Rectal smooth muscle tissue (tissue), 1 donor: ENCODE measurements around the gene TIMM50.

Source experiments
- H3K27ac ChIP-seq: one replicate; pipeline ENCODE4 v1.7.0; 2013; ENCODE audit warnings: low read depth, low read length, inconsistent platforms
- H3K27me3 ChIP-seq: one replicate; pipeline ENCODE4 v1.7.0; 2013; ENCODE audit warnings: low read length; ENCODE audit not compliant: control insufficient read depth, insufficient read depth
- H3K36me3 ChIP-seq: one replicate; pipeline ENCODE4 v1.7.0; 2013; ENCODE audit warnings: low read length; ENCODE audit not compliant: control insufficient read depth, insufficient read depth
- H3K4me1 ChIP-seq: one replicate; pipeline ENCODE4 v1.7.0; 2013; ENCODE audit warnings: low read length; ENCODE audit not compliant: control insufficient read depth, insufficient read depth
- H3K4me3 ChIP-seq: one replicate; pipeline ENCODE4 v1.7.0; 2013; ENCODE audit warnings: low read length
- H3K9ac ChIP-seq: one replicate; pipeline ENCODE4 v1.7.0; 2013; ENCODE audit warnings: low read length

The TIMM50 gene

DNA sequence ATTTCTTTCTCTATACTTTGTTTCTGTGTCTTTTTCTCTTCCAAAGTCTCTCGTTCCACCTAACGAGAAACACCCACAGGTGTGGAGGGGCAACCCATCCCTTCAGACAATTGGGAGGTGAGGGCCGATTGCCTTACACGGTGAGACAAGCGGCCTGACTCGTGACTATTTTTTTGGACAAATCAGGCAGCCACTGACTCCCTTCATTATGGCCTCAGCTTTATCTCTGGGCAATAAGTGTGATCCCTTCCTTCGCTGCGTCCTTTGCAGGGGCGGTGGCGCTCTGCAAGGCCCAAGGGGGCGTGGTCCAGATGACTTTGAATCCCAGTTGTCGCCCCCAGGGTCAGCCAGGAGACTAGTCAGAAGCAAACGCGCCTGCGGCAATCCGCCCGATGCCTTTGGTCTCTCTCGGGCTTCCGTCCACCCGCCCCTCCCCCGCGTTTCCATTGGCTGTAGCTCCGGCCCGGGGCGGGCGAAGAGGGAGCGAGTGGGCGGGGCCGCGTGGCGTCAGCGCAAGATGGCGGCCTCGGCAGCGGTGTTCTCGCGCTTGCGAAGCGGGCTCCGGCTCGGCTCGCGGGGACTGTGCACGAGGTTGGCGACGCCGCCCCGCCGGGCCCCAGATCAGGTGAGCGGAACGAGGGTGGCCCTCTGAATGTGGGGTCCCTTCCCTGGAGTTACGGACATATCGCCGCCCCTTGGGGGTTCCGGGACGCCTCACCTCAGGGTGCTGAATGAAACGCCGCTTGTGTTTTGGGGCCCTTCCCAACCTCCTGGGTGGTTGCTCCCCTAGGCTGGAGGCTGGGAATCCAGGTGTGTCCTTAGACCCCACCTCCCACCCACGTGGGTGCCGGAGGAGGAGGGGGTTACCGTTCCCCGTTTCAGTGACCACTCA lies at the start of gene TIMM50:
TIMM50 (plus strand) TSS at position 502 of the 892 bp plus-strand sequence; CDS start at position 518, 16 bp downstream.
- Histone ChIP-seq H3K27me3 (no peaks in the 10 kb centered on the region), H3K4me1 (peaks cover 11% of the 10 kb centered on the region), H3K36me3 (peaks cover 10% of the 10 kb centered on the region), H3K4me3 (peak within 1 kb of the TSS; percentile 95), H3K9ac (peak within 1 kb of the TSS; percentile 76), H3K27ac (peak within 1 kb of the TSS; percentile 84)

- Histone ChIP-seq H3K4me3 (no peak overlapping the region), H3K36me3 (peaks cover 16% of the 10 kb centered on the region), H3K9ac (no peak overlapping the region), H3K27me3 (no peaks in the 10 kb centered on the region), H3K4me1 (peaks cover 27% of the 10 kb centered on the region), H3K27ac (no peak overlapping the region)
These were observed 48.0 kb upstream of the TIMM50 start for GRCh38 chr19:39432677-39433025.

DNA sequence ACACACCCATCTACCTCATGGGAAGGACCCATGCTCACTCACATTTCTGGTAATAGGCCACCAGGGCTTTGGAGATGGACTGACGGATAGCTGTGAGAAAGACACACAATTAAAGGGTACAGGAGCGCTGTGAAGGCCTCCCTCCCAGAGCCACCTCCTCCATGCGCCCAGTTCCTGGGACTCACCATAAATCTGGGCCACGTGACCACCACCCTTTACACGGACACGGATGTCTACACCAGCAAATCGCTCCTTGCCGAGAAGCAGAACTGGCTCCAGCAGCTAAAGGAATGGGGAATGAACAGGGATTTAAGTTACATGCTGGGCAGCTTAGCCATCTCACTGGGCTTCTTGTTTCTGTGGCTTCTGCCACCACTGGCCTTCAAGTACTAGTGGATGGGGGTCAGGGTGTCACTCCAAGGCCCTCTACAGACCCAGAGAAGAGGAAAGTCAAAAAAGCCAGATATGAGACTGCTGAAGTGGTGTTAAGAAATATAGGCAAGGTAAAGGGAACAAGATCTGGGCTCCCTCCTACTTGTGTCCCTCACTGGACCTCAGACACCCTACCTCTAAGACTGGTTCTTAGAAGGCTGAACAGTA lies 47.1 kb upstream of the TIMM50 start:
- Histone ChIP-seq H3K4me3 (no peak overlapping the region), H3K9ac (no peak overlapping the region)

GRCh38 chr19:39434123-39435076 lies 46.2 kb upstream of the TIMM50 start:
- H3K9ac ChIP-seq, result no peak overlapping the region
- no peak overlapping the region for H3K27ac ChIP-seq
- H3K4me3 ChIP-seq, result peak overlapping the region; percentile 95
- peaks cover 16% of the 10 kb centered on the region for H3K36me3 ChIP-seq
- peaks cover 15% of the 10 kb centered on the region for H3K4me1 ChIP-seq
- H3K27me3 ChIP-seq, result no peaks in the 10 kb centered on the region

More for the DNA sequence above, 47.1 kb upstream of the TIMM50 start:
- no peaks in the 10 kb centered on the region for H3K27me3 ChIP-seq
- H3K27ac ChIP-seq, result no peak overlapping the region
- H3K4me1 ChIP-seq, result peaks cover 22% of the 10 kb centered on the region
- peaks cover 16% of the 10 kb centered on the region for H3K36me3 ChIP-seq

GRCh38 chr19:39435499-39436349 lies 44.9 kb upstream of the TIMM50 start, which contains the start of gene RPS16:
Gene RPS16, minus strand, starts transcription at chr19:39435949. Its CDS starts 54 bp downstream, at chr19:39435895.
- H3K27ac ChIP-seq, result peak within 1 kb of the TSS; percentile 92
- H3K4me1 ChIP-seq, result peaks cover 15% of the 10 kb centered on the region
- peaks cover 16% of the 10 kb centered on the region for H3K36me3 ChIP-seq
- H3K4me3 ChIP-seq, result peak within 1 kb of the TSS; percentile 95
- no peaks in the 10 kb centered on the region for H3K27me3 ChIP-seq
- H3K9ac ChIP-seq, result peak within 1 kb of the TSS; percentile 93

GRCh38 chr19:39436350-39436716 lies 44.3 kb upstream of the TIMM50 start:
- Histone ChIP-seq H3K9ac (peak overlapping the region; percentile 57), H3K4me3 (peak overlapping the region; percentile 69), H3K4me1 (peaks cover 15% of the 10 kb centered on the region), H3K27ac (peak overlapping the region; percentile 92), H3K27me3 (no peaks in the 10 kb centered on the region), H3K36me3 (peaks cover 16% of the 10 kb centered on the region)

DNA sequence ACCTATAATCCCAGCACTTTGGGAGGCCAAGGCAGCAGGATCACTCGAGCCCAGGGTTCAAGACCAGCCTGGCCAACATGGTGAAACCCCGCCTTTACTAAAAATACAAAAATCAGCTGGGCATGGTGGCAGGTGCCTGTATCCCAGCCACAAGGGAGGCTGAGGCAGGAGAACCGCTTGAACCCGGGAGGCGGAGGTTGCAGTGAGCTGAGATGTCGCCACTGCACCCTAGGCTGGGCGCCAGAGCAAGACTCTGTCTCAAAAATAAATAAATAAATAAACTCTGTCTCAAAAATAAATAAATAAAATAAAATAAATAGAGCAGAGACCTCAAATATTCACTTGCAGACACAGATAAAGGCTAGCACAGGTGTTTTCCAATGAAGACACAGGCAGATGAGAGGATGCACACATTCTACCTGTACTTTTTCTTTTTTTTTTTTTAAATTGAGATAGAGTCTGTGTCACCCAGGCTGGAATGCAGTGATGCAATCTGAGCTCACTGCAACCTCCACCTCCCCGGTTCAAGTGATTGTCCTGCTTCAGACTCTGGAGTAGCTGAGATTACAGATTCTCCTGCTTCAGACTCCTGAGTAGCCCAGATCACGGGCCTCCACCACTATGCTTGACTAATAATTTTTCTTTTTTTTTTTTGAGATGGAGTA lies 42.2 kb upstream of the TIMM50 start:
- H3K4me3 ChIP-seq, result no peak overlapping the region
- no peak overlapping the region for H3K27ac ChIP-seq
- no peak overlapping the region for H3K9ac ChIP-seq
- H3K4me1 ChIP-seq, result peaks cover 15% of the 10 kb centered on the region
- H3K36me3 ChIP-seq, result peaks cover 4% of the 10 kb centered on the region
- no peaks in the 10 kb centered on the region for H3K27me3 ChIP-seq

GRCh38 chr19:39444598-39445195 lies 35.9 kb upstream of the TIMM50 start:
- H3K4me3 ChIP-seq, result peak overlapping the region; percentile 99
- H3K27ac ChIP-seq, result peak overlapping the region; percentile 97
- no peaks in the 10 kb centered on the region for H3K36me3 ChIP-seq
- peak overlapping the region; percentile 90 for H3K9ac ChIP-seq
- no peaks in the 10 kb centered on the region for H3K4me1 ChIP-seq
- H3K27me3 ChIP-seq, result no peaks in the 10 kb centered on the region

DNA sequence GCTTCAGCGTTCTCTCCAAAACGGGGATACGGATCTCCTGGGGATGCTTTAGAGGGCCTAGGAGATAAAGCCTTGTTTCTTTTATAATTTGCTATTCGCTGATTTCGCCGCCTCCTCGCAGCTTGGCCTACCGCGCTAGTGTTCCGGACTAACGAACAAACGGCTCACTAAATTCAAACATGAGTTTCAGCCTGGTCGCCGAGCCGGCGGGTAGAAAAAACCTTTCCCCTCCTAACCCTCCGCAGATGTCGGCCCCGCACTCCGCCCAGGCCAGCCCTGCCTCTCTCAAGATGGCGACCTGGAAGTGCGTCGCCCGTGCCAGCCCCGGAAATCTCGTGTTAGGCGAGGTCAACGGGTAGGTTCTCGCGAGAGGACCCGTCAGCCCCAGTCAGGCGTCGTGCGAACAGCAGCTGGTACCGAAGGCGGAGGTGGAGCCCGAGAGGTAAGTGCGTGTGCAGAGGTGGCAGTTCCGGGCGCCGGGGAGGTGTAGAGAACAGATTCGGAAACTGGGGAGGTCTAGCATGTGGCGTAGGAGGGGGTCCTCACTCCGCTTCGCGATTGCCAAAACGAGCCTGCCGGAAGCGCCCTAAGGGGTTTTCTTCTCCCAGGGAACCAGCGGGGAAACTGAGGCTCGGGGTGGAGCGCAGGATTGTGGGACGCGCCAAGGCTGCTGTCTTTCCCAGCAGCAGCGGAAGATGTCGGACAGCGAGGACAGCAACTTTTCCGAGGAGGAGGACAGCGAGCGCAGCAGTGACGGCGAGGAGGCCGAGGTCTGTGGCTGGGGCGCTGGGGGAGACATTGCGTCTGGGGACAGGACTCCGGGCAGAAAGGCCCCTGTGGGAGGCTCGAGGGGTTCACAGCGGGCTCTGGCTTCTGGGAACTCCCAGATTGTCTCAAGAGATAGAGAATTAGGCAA lies 35.2 kb upstream of the TIMM50 start, which contains the start of gene SUPT5H:
SUPT5H (plus strand) TSS at position 387 of the 916 bp plus-strand sequence; CDS start at position 696, 309 bp downstream.
- Histone ChIP-seq H3K9ac (peak within 1 kb of the TSS; percentile 98), H3K27ac (peak within 1 kb of the TSS; percentile 97), H3K4me3 (peak within 1 kb of the TSS; percentile 99), H3K36me3 (no peaks in the 10 kb centered on the region), H3K4me1 (no peaks in the 10 kb centered on the region), H3K27me3 (no peaks in the 10 kb centered on the region)
